HG03196 (cell line): ENCODE results near the gene HOXA7.

Experiments
- ATAC-seq: cut with Tn5 transposase; IDR thresholded peaks from one replicate; pipeline ENCODE4 v1.9.1; 2021; ENCODE audit not compliant: unreplicated experiment

The HOXA7 gene

GRCh38 chr7:27182861-27183681, 26.6 kb upstream of the HOXA7 start:
- no peak for ATAC-seq

GRCh38 chr7:27182285-27182841, 25.9 kb upstream of the HOXA7 start:
- no peak for ATAC-seq

DNA sequence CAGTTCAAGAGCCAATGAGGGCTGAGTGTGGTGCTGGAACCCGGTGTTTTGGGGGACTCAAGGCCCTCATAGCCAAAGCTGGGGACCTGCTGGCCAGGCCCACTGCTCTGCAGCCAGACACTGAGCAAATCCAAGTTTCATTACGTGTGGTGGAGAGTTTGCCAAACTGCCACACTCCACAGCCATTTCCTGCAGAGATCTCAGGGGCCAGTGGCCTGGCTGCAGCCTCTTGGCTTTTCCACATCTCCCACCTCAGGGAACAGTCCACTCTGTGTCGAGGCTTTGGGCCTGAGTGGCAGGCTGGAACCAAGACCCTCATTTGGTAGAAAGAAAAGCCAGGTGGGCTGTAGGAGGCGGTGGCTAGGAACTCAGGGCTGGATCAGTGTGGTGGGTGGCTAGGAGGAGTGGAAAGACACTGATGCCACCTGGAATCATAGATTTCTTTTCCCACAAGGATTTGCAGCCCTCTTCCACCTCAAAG, 25.4 kb upstream of the HOXA7 start:
- no peak for ATAC-seq

DNA sequence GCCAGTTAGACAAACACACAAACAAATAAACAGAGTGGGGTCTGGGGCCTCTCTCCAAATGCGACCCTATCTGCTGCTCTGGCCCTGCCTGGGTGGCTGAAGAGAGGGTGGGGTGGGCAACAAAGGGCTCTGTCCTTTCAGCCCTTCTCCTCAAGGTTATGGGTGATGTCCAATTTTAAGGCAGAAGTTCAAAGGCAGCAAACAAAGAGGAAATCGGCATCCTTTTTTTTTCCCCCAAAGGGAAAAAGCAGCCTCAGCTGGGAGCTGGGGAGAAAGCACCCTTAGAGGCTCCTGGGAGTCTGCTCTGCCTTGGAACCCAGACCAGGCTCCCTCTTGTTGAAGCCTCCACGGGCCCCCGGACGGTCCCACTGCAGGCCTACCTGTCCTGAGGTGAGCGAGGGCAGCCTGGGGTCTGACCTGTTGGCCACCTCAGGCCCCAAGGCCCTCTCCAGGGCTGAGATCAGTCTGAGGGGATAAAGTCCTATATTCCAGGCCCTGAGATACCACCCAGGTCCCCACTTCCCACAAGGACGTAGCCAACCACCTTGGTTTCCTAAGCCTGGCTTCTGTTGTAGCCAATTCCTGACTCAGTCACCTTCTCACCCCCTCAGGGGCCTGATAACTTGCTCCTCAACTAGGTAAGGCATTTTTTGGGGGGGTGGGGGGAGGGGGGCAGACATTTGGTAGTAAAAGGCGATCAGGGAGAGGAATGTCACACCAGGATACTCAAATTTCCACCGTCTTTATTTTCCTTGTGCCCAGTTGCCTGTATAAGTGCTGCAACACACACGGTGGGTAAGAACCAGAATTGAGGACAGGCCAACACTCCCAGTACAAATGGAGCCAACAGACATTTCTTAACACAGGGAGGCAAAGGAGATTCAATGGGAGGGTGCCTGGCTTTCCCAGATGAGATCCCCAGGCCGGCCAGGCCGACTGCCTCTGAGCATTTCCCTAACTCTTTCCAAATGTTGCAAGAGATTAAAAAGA, 24.3 kb upstream of the HOXA7 start:
- ATAC-seq = no peak

DNA sequence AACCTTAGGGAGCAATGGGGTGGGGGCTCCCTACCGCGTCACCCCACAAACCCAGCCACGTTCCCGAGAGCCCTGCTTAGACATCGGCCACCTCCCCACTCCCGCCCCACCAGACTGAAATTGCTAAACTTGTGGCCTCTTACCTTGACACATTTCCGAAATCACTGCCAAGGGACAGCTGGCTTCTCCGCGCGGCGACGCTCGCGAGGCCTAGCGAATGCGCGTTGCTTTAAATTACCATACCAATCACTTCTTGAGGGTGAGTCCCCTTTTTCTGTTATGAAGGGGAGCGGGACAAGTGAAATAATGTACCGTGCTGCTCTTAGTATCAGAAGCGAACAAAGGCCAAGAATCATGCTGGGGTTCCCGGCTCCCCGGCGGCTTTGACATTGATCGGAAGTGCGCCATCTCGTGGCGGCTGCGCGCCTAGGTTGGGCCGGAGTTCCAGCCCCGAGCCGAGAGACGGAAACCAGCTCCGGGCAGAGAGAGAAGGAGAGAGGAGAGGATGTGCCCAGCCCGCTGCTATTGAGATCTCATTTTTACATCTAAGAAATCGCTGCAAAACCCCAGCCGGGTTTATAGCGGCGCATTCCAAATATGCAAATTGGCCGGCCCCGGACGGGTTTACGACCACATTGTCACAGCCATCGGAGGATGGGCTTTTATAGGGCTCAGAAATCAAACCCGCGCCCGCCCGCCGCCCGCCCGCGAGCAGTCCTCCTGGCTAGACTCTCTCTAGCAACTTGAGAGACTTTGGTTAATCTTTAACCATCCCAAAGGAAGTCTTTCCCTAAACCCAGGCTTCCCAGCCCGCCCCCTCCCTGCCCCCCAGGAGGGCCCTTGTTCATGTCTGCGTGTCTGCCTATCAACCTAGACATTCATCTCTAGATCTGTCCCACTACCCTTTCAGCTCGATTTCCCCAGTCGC, 23.3 kb upstream of the HOXA7 start:
- no peak for ATAC-seq

DNA sequence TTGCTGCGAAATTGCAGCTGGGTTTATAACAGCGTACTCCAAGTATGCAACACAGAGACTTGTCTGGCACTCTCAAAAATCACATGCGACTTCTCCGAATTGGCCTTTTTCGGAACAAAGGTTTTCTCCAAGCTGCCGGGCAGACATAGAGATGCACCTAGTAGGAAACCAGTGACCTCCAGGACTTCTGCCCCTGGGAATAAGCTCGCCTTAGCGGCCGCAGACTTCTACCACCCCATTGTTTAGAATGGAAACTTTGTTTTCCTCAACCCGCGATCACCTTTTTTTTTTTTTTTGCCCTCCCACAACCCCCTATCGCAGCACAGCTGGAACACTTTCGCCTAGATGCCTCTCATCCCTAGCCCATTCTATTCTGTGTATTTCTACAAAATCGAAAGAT, 22.6 kb upstream of the HOXA7 start:
- ATAC-seq = no peak

GRCh38 chr7:27178366-27178765, 21.9 kb upstream of the HOXA7 start:
- no peak for ATAC-seq

GRCh38 chr7:27177795-27178320, 21.4 kb upstream of the HOXA7 start:
- ATAC-seq = no peak

- ATAC-seq = no peak
Observed at GRCh38 chr7:27176962-27177794, 20.7 kb upstream of the HOXA7 start.

DNA sequence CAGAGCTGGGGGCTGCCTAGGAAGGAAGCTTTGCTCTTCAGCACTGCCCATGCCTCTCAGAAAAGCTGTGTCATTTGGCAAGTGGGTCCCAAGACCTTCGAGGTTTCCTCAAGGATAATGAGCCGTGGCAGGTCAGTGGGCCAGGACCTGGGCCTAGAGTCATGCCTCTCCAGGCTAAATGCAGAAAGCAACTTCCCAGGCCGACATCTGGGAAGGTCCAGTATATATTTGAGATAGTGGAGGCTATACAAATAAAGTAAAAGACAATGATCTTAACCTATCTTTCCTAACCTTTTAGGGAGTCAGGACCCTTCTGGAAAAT, 20.0 kb upstream of the HOXA7 start:
- no peak for ATAC-seq

GRCh38 chr7:27175626-27176523, 19.4 kb upstream of the HOXA7 start:
- ATAC-seq = no peak

GRCh38 chr7:27174874-27175625, 18.6 kb upstream of the HOXA7 start:
- no peak for ATAC-seq

DNA sequence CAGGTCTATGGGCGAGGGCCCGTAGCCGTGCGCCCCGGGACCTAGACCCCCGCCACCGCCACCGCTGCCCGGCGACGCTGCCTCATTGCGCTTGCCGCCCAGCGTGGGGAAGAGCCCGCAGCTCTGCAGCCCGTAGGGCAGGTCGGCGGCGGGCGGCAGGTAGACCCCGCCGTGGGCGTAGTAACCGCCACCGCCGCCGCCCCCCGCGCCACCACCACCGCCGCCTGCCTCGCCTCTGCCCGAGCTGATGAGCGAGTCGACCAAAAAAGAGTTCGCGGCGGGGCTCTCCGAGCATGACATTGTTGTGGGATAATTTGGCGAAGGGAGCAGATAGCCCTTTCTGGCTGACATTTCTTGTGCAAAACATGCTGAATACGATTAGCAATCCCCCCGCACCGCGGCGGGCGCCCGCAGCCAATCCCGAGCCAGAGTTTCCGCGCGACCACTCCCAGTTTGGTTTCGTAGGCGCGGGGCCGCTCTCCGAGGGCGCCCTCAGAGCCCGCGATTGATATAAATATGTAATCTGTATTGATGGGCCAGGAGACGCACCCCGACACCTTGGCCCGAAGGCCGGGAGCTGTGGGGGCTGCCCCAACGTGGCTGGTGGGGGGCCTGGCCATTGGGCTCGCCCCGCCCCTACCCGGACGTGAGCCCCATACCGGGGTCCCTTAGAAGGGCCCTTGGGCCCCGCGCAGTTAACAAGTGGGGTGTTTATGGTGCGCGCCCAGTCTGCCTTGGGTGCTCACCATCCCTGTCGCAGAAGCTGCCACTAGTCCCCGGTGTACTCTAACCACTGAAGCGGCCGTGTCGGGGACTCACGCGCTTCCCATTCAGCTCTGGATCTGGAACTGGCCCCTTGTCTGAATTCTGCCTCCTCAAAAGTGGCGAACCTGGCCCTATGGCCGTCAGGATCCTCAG, 17.7 kb upstream of the HOXA7 start, which contains the start of gene HOXA10:
Gene HOXA10, minus strand, starts transcription at position 365 of the 918 bp plus-strand sequence. Its CDS starts 14 bp downstream, at position 351.
- no peak for ATAC-seq

GRCh38 chr7:27173511-27173955, 17.1 kb upstream of the HOXA7 start:
- no peak for ATAC-seq

- ATAC-seq = no peak
Observed at GRCh38 chr7:27172823-27173510, 16.5 kb upstream of the HOXA7 start.

DNA sequence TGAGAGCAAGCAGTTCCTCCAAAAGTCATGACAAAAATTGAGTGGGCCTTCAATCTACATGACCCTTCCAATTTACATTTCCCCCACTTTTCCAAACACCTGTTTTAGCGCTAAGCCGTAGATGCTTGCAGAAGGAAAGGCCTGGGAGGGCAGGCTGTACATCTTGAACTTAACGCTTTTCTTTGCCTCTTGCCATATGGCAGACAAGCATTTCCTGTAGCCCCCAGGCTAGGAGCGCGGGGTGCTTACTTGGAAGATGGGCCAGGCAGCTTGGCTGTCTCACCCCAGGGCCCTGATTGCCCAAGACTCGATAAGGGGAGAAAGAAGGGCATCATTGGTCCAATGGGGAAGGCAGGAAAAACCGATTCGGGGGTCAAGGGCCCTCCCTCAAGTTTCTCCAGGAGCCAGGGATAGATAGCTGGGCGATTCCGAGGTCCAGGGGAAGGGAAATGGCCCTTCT, 15.9 kb upstream of the HOXA7 start:
- ATAC-seq = no peak
